Colonic mucosa (tissue), 4 donors: ENCODE data around the gene NRCAM. TPM values are rescaled to one million over a fixed set of nuclear protein-coding genes. Genes with fewer than 3 reads are reported as not detected.
A peak's percentile ranks its signal among the peaks of the same experiment; 100 is the strongest.
"Not testable (repeated sequence)": the region's sequence is repeated elsewhere in the genome, so short reads cannot be mapped to it uniquely, and the experiment has no call there.

Experiments
- DNase-seq: peaks from one replicate; pipeline ENCODE4 v3.0.0-alpha.2; 2020
- H3K27ac ChIP-seq: fragments of 200-600 bp; one replicate; pipeline ENCODE4 v1.8.0; 2021
- H3K27me3 ChIP-seq: fragments of 200-600 bp; one replicate; pipeline ENCODE4 v1.8.0; 2021
- H3K36me3 ChIP-seq: fragments of 200-600 bp; one replicate; pipeline ENCODE4 v1.8.0; 2021
- H3K4me1 ChIP-seq: fragments of 200-600 bp; one replicate; pipeline ENCODE4 v1.8.0; 2021; ENCODE audit warnings: mild to moderate bottlenecking
- H3K4me3 ChIP-seq: fragments of 200-600 bp; one replicate; pipeline ENCODE4 v1.8.0; 2021
- H3K9ac ChIP-seq, 2 donors: one replicate each; pipeline ENCODE4 v1.7.0; 2013; ENCODE audit warnings: control low read depth in 2 of 2, low read depth in 2 of 2, low read length in 2 of 2
- H3K9me3 ChIP-seq: fragments of 200-600 bp; one replicate; pipeline ENCODE4 v1.8.0; 2021
- CTCF ChIP-seq: fragments of 200-600 bp; IDR thresholded peaks from one replicate; pipeline ENCODE4 v1.8.0; 2022; ENCODE audit warnings: antibody characterized with exemption, mild to moderate bottlenecking
- intact Hi-C: fragments of 100-400 bp; cut with DNase I; formaldehyde crosslinking; loops from one replicate; pipeline ENCODE4 v1.14.1; 2022
- total RNA-seq, 2 donors: library from RNA; stranded (reverse); fragmentation: NEBNext Ultra II Directional in 1 of 2; extraction: Animal tissue kit (Norgen Biotek cat#: 25700) in 1 of 2; gene quantifications; one replicate each; pipeline ENCODE4 v1.2.1, GENCODE V29; 2021
- donor health status: healthy.
- donor health status: DM: no; HTN: no; CAD: no.
- donor health status: DM: no; HTN: no; CAD: no.

NRCAM gene
- 1 to 10 TPM in 1 of 2 donors, under 1 TPM in 1; 0.42 to 1.1 TPM for total RNA-seq

DNA sequence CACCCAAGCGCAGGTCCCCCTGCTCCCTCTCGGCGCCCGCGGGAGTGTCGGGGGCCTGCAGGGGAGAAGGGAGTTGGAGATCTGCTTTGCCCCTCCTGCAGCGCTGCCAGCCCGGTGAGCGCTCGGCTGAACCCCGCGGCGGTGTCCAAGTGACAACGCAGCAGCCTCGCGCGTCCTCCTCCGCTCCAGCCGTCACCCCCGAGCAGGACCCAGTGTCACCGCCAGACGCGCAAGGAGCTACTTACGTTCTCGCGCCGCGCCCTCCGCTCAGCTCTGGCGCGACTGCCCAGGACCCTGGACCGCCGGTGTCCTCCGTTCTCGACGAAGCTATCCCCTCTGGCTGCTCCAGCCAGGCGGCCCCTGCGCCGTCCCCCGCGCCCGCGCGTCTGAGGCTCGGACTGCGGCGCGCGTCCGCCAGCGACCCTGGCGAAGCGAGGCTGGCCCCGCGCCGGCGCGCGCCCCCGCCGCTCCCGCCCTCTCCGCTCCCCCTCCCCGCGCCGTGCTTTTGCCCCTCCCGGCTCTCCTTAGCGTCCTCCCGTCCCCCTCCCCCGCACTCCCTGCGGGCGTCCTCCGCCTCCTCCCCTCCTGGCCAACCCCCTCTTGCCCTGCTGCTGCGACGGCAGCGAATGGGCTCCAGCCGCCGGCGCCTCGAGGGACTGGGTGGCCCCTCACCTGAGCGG lies at the start of gene NRCAM:
Gene NRCAM, minus strand, starts transcription at position 439 of the 680 bp plus-strand sequence. CDS start 216,372 bp downstream, outside the sequence.
- H3K36me3 ChIP-seq = no peaks in the 10 kb centered on the region
- H3K27ac ChIP-seq = no peak within 1 kb of the TSS
- no peak within 1 kb of the TSS for H3K9ac ChIP-seq
- no peaks in the 10 kb centered on the region for H3K9me3 ChIP-seq
- intact Hi-C loops = loop anchor here (10.0 kb wide), 1 partner anchor 271 kb away; no protein-coding TSS in a partner anchor
- H3K4me3 ChIP-seq = peak within 1 kb of the TSS; percentile 28
- peaks cover 40% of the 10 kb centered on the region for H3K27me3 ChIP-seq
- no peak for DNase-seq
- peaks cover 4% of the 10 kb centered on the region for H3K4me1 ChIP-seq
- TF ChIP-seq CTCF = no peak

DNA sequence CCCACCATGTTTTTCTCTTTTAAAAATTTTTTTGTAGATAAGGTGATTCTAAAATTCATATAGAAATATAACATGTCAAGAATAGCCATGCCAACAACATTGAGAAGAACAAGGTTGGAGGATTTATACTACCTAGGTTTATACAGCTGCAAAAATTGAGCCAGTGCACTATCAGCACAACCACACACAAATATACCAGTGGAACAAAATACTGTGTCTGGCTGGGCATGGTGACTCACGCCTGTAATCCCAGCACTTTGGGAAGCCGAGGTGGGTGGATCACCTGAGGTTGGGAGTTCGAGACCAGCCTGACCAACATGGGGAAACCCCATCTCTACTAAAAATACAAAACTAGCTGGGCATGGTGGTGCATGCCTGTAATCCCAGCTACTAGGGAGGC lies 48.3 kb upstream of the NRCAM start:
- H3K27me3 ChIP-seq, DNase-seq, H3K36me3 ChIP-seq, H3K9me3 ChIP-seq, H3K4me3 ChIP-seq, H3K27ac ChIP-seq, intact Hi-C loops, H3K9ac ChIP-seq, H3K4me1 ChIP-seq: not testable (repeated sequence)

DNA sequence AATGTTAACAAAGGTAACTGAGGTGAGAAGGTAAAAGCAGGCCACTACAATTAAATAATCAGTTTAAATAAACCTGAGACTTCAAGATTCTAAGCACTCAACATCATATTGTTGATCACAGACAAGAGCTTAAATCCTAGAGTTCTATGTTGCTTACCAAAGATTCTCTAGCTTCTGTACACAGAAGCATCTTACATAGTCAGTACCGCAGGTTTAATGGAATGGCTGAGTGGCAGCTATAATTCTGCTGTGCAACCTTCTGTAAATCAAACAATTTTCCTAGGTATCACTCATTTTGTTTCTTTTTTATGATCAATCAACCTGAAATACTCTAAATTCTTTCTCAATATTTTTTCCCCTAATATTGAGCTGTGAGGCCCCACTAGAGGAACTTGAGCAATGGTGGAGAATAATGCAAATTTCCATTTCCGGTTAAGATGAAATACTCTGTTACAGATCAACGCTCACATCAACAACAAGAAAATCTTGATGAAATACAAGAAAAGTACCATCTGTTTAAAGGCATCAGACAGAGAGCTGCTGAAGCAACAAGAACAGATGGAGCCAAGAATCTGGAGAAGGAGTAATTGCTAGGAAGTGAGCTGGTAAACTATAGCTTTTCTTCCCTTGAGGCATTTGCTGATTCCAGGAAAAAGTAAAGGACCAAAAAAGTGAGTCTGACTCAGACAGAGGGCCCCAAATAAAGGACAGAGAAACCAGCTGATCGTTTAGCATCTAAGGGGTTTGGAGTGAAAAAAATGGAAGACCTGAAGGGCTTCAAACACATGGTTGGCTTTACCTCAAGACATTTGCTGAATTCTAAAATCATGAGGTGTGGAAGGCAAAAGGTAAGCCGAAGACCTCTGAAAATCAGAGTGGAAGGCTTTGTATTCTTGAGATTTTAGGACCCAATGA lies 47.1 kb upstream of the NRCAM start:
- Histone ChIP-seq H3K9me3 (no peaks in the 10 kb centered on the region), H3K4me1 (no peaks in the 10 kb centered on the region), H3K4me3 (no peak overlapping the region), H3K9ac (no peak overlapping the region), H3K27ac (no peak overlapping the region), H3K27me3 (no peaks in the 10 kb centered on the region), H3K36me3 (no peaks in the 10 kb centered on the region)
- no peak for TF ChIP-seq CTCF
- intact Hi-C loops = no loop called here
- no peak for DNase-seq

DNA sequence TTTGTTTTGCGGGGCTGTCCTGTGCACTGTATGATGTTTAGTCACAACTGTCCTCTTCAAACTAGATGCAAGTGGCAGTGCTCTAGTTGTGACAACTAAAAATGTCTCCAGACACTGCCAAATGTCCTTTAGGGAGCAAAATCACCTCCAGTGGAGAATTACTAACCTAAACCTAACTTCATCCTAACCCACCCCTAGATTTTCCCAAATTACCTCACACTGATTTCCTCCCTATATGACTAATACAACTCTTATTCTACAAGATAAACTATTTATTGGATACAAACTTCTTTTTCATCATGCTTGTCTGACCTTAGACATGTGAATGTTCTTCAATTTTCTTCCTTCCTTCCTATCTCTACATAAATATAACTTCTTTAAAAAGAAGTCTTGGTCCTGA lies 43.3 kb upstream of the NRCAM start:
- Histone ChIP-seq H3K9ac (no peak overlapping the region), H3K4me1 (no peaks in the 10 kb centered on the region), H3K9me3 (no peaks in the 10 kb centered on the region), H3K27ac (no peak overlapping the region), H3K36me3 (no peaks in the 10 kb centered on the region), H3K4me3 (no peak overlapping the region), H3K27me3 (no peaks in the 10 kb centered on the region)
- no peak for TF ChIP-seq CTCF
- DNase-seq = no peak
- intact Hi-C loops = loop anchor here (5.0 kb wide), 1 partner anchor 317 kb away; no protein-coding TSS in a partner anchor

DNA sequence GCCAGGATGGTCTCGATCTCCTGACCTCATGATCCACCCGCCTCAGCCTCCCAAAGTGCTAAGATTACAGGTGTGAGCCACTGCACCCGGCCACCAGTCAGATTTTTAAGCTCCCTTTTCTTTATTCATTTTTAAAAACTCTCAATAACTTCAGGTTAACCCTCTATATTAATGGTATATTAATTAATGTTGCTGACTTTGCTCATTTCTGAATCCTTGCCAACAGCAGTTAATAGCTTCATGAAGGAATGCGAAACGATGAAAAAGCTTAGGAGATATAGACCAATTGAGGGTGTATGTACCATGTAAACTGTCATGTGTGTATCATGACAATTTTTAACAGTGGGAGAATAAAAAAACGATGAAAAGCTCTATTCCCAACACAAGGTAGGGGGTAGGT lies 42.2 kb upstream of the NRCAM start:
- intact Hi-C loops = loop anchor here (5.0 kb wide), 1 partner anchor 316 kb away; no protein-coding TSS in a partner anchor
- no peaks in the 10 kb centered on the region for H3K27me3 ChIP-seq
- TF ChIP-seq CTCF = no peak
- H3K9ac ChIP-seq = no peak overlapping the region
- no peak overlapping the region for H3K4me3 ChIP-seq
- no peaks in the 10 kb centered on the region for H3K4me1 ChIP-seq
- H3K9me3 ChIP-seq = no peaks in the 10 kb centered on the region
- no peak overlapping the region for H3K27ac ChIP-seq
- H3K36me3 ChIP-seq = no peaks in the 10 kb centered on the region
- no peak for DNase-seq
